ENCODE results near the gene E2F7.

GRCh38 chr12:77087427-77087826 lies 22.1 kb upstream of the E2F7 start:
- TF ChIP-seq POLR2A (IDR thresholded peaks at IDR 0.05), result no peak
- TF ChIP-seq CTCF (IDR thresholded peaks at IDR 0.05 in 4 of 5, conservative IDR thresholded peaks at IDR 0.05 in 1 of 5), result no peak

All from gastrocnemius medialis (tissue), 4 donors.